Hepatocyte (in vitro differentiated cells): ENCODE data around the gene SLC6A12.

Experiments used
- EZH2 ChIP-seq: fragments of 200-600 bp; sonication (generic); IDR thresholded peaks from 2 replicates; pipeline ENCODE4 v1.6.1; 2016; ENCODE audit warnings: antibody characterized with exemption, mild to moderate bottlenecking, borderline replicate concordance
- EZH2phosphoT487 ChIP-seq: fragments of 200-600 bp; sonication (generic); IDR thresholded peaks from one replicate; pipeline ENCODE4 v1.6.1; 2018; ENCODE audit warnings: antibody characterized with exemption, mild to moderate bottlenecking, low read depth, moderate library complexity; ENCODE audit not compliant: unreplicated experiment, severe bottlenecking
- TF ChIP-seq, protein P1 (sequence below): fragments of 200-600 bp; sonication (generic); IDR thresholded peaks from 2 replicates; pipeline ENCODE4 v1.5.1; 2016; ENCODE audit warnings: antibody characterized with exemption, mild to moderate bottlenecking; ENCODE audit not compliant: poor library complexity

DNA sequence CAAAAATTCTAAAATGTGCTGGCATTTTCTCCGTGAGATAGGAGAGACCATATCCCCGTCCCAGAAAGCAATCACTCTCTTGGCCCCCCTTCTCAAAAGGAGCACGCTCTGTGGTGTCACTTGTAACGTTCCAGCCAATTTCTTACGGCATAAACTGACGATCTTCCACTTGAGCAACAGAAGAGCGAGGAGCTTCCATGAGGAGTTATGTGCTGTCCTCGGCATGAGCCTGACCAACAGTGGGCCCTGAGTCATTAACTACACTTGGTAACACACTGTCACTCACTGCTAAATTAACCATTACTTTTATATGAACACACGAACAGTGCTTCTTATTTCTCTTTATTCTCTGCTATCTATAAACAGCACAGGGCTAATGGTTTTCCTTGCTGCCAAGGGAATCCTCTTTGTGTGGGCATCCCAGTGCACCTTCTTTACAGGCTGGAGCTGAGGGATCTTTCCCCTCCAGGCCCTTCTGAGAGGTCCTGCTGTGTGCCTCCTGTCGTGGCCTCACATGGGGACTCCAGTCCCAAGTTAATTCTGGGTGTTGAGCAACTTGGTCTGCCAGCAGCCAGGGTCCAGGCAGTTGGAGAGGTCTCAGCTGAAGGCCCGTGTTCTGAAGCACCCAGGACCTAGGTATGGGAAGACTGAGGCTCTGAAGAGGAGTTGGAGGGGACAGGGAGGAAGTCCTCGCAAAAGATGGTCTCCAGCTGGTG lies 39.3 kb upstream of the SLC6A12 start:
- TF ChIP-seq, protein P1, sequence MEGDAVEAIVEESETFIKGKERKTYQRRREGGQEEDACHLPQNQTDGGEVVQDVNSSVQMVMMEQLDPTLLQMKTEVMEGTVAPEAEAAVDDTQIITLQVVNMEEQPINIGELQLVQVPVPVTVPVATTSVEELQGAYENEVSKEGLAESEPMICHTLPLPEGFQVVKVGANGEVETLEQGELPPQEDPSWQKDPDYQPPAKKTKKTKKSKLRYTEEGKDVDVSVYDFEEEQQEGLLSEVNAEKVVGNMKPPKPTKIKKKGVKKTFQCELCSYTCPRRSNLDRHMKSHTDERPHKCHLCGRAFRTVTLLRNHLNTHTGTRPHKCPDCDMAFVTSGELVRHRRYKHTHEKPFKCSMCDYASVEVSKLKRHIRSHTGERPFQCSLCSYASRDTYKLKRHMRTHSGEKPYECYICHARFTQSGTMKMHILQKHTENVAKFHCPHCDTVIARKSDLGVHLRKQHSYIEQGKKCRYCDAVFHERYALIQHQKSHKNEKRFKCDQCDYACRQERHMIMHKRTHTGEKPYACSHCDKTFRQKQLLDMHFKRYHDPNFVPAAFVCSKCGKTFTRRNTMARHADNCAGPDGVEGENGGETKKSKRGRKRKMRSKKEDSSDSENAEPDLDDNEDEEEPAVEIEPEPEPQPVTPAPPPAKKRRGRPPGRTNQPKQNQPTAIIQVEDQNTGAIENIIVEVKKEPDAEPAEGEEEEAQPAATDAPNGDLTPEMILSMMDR: no peak
- TF ChIP-seq EZH2phosphoT487 (no peak), EZH2 (no peak)
